Thyroid gland (tissue), 4 donors: ENCODE measurements around the gene NFKBIB. TPM values are rescaled to one million over a fixed set of nuclear protein-coding genes. Genes with fewer than 3 reads are reported as not detected.
"Not testable (repeated sequence)": the region's sequence is repeated elsewhere in the genome, so short reads cannot be mapped to it uniquely, and the experiment has no call there.

Source experiments
- DNase-seq, 2 donors: peaks; one replicate each; pipeline ENCODE4 v3.0.0-alpha.2; 2019
- H3K27ac ChIP-seq, 3 donors: fragments of 200-600 bp; sonication (generic); 1 replicate in 2 of 3; 2 replicates in 1 of 3; pipeline ENCODE4 v1.5.1; 2016 to 2019; ENCODE audit warnings: mild to moderate bottlenecking in 1 of 3, moderate library complexity in 1 of 3
- H3K27me3 ChIP-seq: fragments of 200-600 bp; sonication (generic); one replicate; pipeline ENCODE4 v1.5.1; 2019
- H3K36me3 ChIP-seq, 2 donors: fragments of 200-600 bp; sonication (generic); one replicate each; pipeline ENCODE4 v1.5.1; 2016 to 2019
- H3K4me1 ChIP-seq, 2 donors: fragments of 200-600 bp; sonication (generic); one replicate each; pipeline ENCODE4 v1.5.1; 2017 to 2019
- H3K4me3 ChIP-seq, 3 donors: fragments of 200-600 bp; sonication (generic); replicated peaks in 1 of 3; 1 replicate in 2 of 3; 2 replicates in 1 of 3; pipeline ENCODE4 v1.5.1; 2016; ENCODE audit warnings: mild to moderate bottlenecking in 1 of 3
- H3K9me3 ChIP-seq: fragments of 200-600 bp; sonication (generic); one replicate; pipeline ENCODE4 v1.5.1; 2017
- POLR2A ChIP-seq, 2 donors: fragments of 450-650 bp; IDR thresholded peaks; one replicate each; pipeline ENCODE4 v1.6.1; 2017; ENCODE audit warnings: antibody characterized with exemption in 2 of 2, mild to moderate bottlenecking in 2 of 2, moderate library complexity in 1 of 2
- WGBS, 2 donors: methylation state at CpG; one replicate each; pipeline ENCODE4 v1.1.5; 2017; 5-methylcytosine and 5-hydroxymethylcytosine counted together
- intact Hi-C: fragments of 100-400 bp; cut with DNase I; formaldehyde crosslinking; loops from one replicate; pipeline ENCODE4 v1.15.1; 2023
- total RNA-seq, 4 donors: library from RNA; depleted of rRNA; stranded (reverse); fragments of >200 nt; gene quantifications; one replicate each; pipeline ENCODE4 v1.2.3, GENCODE V29; 2016
- TF ChIP-seq, protein P1 (sequence below), 6 experiments: fragments of 200-600 bp in 3 of 6; fragments of 450-650 bp in 3 of 6; sonication (generic) in 3 of 6; IDR thresholded peaks; one replicate each; pipeline ENCODE4 v1.5.1; 2016 to 2019; ENCODE audit warnings: antibody characterized with exemption in 6 of 6, mild to moderate bottlenecking in 2 of 6, inconsistent platforms in 1 of 6, moderate library complexity in 1 of 6

NFKBIB gene
- total RNA-seq, 4 donors from 2014 or later = 18.6 to 23.7 (median 21.2) TPM

- H3K9me3 ChIP-seq = no peaks in the 10 kb centered on the region
- TF ChIP-seq, protein P1, sequence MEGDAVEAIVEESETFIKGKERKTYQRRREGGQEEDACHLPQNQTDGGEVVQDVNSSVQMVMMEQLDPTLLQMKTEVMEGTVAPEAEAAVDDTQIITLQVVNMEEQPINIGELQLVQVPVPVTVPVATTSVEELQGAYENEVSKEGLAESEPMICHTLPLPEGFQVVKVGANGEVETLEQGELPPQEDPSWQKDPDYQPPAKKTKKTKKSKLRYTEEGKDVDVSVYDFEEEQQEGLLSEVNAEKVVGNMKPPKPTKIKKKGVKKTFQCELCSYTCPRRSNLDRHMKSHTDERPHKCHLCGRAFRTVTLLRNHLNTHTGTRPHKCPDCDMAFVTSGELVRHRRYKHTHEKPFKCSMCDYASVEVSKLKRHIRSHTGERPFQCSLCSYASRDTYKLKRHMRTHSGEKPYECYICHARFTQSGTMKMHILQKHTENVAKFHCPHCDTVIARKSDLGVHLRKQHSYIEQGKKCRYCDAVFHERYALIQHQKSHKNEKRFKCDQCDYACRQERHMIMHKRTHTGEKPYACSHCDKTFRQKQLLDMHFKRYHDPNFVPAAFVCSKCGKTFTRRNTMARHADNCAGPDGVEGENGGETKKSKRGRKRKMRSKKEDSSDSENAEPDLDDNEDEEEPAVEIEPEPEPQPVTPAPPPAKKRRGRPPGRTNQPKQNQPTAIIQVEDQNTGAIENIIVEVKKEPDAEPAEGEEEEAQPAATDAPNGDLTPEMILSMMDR (IDR thresholded peaks at IDR 0.05) = no peak
- peak in 1 of 2 donors; percentile 14 for TF ChIP-seq POLR2A (IDR thresholded peaks at IDR 0.05)
- intact Hi-C loops = no loop called here
- peak overlapping the region; percentile 13 to 59 (median 32) for H3K4me3 ChIP-seq
- H3K27me3 ChIP-seq = no peaks in the 10 kb centered on the region
- WGBS, 2 donors = 1 to 3% methylated on average over 34 to 38 of the region's 52 CpGs
- H3K36me3 ChIP-seq = peaks cover under 1 to 4% of the 10 kb centered on the region in 2 donors
- H3K4me1 ChIP-seq = peaks cover 19 to 26% of the 10 kb centered on the region in 2 donors
- peak overlapping the region; percentile 86 to 99 (median 98) for H3K27ac ChIP-seq
- DNase-seq = peak; percentile 59 to 68
Measured at GRCh38 chr19:38852231-38853044, 47.3 kb upstream of the NFKBIB start.

DNA sequence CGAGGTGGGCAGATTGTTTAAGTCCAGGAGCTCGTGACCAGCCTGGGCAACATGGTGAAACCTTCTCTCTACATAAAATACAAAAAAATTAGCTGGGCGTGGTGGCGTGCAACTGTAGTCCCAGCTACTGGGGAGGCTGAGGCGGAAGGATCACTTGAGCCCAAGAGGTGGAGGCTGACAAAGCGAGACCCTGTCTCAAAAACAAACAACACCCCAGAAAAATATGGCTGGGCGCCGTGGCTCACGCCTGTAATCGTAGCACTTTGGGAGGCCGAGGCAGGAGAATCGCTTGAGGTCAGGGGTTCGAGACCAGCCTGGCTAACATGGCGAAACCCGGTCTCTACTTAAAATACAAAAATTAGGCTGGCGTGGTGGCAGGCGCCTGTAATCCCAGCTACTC lies 46.6 kb upstream of the NFKBIB start:
- intact Hi-C loops = no loop called here
- no peak for TF ChIP-seq POLR2A (IDR thresholded peaks at IDR 0.05)
- TF ChIP-seq, protein P1 (IDR thresholded peaks at IDR 0.05) = no peak

DNA sequence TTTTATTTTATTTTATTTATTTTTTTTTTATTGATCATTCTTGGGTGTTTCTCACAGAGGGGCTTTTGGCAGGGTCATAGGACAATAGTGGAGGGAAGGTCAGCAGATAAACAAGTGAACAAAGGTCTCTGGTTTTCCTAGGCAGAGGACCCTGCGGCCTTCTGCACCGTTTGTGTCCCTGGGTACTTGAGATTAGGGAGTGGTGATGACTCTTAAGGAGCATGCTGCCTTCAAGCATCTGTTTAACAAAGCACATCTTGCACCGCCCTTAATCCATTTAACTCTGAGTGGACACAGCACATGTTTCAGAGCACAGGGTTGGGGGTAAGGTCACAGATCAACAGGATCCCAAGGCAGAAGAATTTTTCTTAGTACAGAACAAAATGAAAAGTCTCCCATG lies 44.8 kb upstream of the NFKBIB start:
- Histone ChIP-seq H3K4me1 (peaks cover 10 to 14% of the 10 kb centered on the region in 2 donors), H3K27ac (peak overlapping the region in 1 of 3 donors; percentile 32)
- H3K27me3 ChIP-seq, H3K4me3 ChIP-seq, intact Hi-C loops, H3K9me3 ChIP-seq, DNase-seq, H3K36me3 ChIP-seq: not testable (repeated sequence)
- WGBS, 2 donors = 25 to 42% methylated on average over 3 of the region's 3 CpGs

More for the DNA sequence above, 46.6 kb upstream of the NFKBIB start:
- Histone ChIP-seq H3K27ac (peak overlapping the region in 1 of 3 donors; percentile 99), H3K4me3 (no peak overlapping the region), H3K27me3 (no peaks in the 10 kb centered on the region), H3K9me3 (no peaks in the 10 kb centered on the region), H3K4me1 (peaks cover 11 to 18% of the 10 kb centered on the region in 2 donors), H3K36me3 (no peaks in the 10 kb centered on the region)
- 89 to 90% methylated on average over 17 of the region's 17 CpGs for WGBS, 2 donors
- no peak for DNase-seq

DNA sequence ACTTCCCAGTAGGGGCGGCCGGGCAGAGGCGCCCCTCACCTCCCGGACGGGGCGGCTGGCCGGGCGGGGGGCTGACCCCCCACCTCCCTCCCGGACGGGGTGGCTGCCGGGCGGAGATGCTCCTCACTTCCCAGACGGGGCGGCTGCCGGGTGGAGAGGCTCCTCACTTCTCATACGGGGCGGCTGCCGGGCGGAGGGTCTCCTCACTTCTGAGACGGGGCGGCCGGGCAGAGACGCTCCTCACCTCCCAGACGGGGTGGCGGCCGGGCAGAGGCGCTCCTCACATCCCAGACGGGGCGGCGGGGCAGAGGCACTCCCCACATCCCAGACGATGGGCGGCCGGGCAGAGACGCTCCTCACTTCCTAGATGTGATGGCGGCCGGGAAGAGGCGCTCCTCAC lies 44.0 kb upstream of the NFKBIB start:
- DNase-seq, H3K36me3 ChIP-seq, H3K27me3 ChIP-seq, H3K27ac ChIP-seq, H3K4me3 ChIP-seq, H3K9me3 ChIP-seq, intact Hi-C loops: not testable (repeated sequence)
- no CpG with 5 or more reads among the region's 37 CpGs for WGBS, 2 donors
- peaks cover 10 to 19% of the 10 kb centered on the region in 2 donors for H3K4me1 ChIP-seq

DNA sequence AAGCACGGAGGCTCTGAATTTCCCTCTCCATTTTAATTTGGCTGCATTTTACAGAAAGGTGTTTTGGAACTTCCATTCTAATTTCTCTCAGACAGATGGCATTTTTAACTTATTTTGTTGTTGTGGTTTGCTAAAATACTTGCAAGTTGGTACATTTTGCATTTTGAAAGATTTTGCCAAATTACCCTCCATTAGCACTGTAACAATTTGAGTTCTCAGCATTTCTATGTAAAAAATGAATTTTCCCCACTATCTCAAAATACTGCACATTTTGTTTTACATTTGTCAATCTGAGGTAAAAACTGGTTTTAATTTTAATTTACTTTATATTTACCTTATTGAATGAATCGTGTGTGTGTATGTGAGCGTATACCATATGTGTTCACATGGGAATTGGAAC lies 43.0 kb upstream of the NFKBIB start:
- intact Hi-C loops = no loop called here
- WGBS, 2 donors = 86 to 88% methylated on average over 3 of the region's 3 CpGs

DNA sequence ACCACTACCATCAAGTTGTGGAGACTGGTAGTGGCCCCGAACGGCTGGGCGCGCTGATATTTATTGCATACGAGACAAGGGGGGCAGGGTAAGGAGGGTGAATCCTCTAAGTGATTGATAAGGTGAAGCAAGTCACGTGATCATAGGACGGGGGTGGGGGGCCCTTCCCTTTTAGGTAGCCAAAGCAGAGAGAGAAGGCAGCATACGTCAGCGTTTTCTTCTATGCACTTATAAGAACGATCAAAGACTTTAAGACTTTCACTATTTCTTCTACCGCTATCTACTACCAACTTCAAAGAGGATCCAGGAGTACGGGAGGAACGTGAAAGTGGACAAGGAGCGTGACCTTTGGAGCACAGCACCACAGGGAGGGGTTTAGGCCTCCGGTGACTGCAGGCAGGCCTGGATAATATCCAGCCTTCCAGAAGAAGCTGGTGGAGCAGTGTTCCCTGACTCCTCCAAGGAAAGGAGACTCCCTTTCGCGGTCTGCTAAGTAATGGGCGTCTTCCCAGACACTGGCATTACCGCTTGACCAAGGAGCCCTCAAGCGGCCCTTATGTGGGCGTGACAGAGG lies 40.1 kb upstream of the NFKBIB start:
- H3K9me3 ChIP-seq, intact Hi-C loops, H3K27me3 ChIP-seq, H3K36me3 ChIP-seq, H3K4me3 ChIP-seq: not testable (repeated sequence)
- DNase-seq = peak; percentile 71 to 73
- peak overlapping the region in 2 of 3 donors; percentile 7 to 13 for H3K27ac ChIP-seq
- 52 to 62% methylated on average over 21 of the region's 21 CpGs for WGBS, 2 donors
- H3K4me1 ChIP-seq = peaks cover 5 to 30% of the 10 kb centered on the region in 2 donors

More for the DNA sequence above, 43.0 kb upstream of the NFKBIB start:
- Histone ChIP-seq H3K27me3 (no peaks in the 10 kb centered on the region), H3K4me3 (no peak overlapping the region), H3K27ac (no peak overlapping the region), H3K36me3 (no peaks in the 10 kb centered on the region), H3K9me3 (no peaks in the 10 kb centered on the region), H3K4me1 (peaks cover 5 to 22% of the 10 kb centered on the region in 2 donors)
- DNase-seq = no peak
- TF ChIP-seq POLR2A (IDR thresholded peaks at IDR 0.05) = no peak
- TF ChIP-seq, protein P1 (IDR thresholded peaks at IDR 0.05) = no peak
